ENCODE measurements around the gene HLX.

DNA sequence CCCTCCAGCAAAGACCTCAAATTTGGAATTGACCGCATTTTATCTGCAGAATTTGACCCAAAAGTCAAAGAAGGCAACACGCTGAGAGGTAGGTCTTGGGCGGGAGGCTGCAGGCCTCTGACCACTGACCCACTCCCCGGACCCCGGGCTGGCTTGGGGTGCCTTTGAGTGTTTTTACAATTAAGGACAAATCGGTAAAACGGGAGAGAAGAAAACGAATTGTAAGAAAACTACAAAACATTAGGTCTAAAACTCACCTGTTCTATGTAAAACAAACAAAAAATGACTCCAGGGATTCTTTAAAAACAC lies 1.1 kb downstream of the HLX start:
- TF ChIP-seq CTCF (conservative IDR thresholded peaks at IDR 0.05; ENCODE audit: low read depth, low read length) = no peak
- TF ChIP-seq EZH2 (IDR thresholded peaks at IDR 0.05; ENCODE audit: low read length, unreplicated experiment) = no peak
- no peak for TF ChIP-seq EZH2phosphoT487 (IDR thresholded peaks at IDR 0.05; ENCODE audit: borderline replicate concordance, low read length)

All from PC-3 (cell line).